GM21423 (cell line): Measurements from ENCODE around the gene ARHGEF10L.
"Not testable (repeated sequence)": the region's sequence is repeated elsewhere in the genome, so short reads cannot be mapped to it uniquely, and the experiment has no call there.

Experiments
- ATAC-seq: cut with Tn5 transposase; IDR thresholded peaks from one replicate; pipeline ENCODE4 v1.9.1; 2021; ENCODE audit warnings: mild to moderate bottlenecking, moderate library complexity; ENCODE audit not compliant: unreplicated experiment

Gene ARHGEF10L

DNA sequence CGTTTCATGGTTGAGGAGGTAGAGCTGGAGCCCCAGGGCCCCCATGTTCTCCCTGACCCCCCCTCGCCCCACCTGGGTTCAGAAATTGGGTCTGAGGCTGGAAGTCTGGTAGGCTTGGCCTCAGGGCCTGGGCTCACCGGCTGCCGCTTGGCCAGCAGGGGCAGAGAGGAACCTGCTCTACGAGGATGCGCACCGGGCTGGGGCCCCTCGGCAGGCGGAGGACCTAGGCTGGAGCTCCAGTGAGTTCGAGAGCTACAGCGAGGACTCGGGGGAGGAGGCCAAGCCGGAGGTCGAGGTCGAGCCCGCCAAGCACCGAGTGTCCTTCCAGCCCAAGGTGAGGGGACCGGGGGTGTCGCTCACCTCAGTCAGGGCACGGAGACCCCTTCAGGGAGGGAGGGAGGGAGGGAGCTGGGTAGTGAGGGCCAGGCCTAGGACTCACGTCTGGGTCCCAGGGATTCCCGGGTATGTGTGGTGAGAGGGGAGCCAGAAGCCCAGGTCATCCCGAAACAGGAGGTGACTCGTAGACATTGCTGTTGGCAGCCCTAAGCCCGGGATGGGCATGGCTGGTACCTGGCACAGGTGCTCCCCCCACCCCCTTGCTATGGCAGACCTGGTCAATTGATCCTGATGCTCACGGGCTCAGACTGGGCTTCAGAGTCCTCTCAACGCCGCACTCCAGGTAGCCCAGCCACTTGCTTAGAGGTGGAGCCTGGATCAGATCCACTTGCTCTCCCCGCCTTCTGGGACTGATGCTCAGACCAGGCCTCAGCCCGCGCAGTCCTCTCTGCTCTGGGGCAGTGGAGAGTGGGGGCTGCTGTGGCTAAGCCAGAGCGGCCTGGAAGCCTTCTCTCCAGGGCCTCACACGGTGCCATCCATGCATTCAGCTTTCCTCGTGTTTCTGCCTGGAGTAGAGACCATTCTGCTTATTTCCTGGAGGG lies 68.4 kb downstream of the ARHGEF10L start:
- no peak for ATAC-seq

DNA sequence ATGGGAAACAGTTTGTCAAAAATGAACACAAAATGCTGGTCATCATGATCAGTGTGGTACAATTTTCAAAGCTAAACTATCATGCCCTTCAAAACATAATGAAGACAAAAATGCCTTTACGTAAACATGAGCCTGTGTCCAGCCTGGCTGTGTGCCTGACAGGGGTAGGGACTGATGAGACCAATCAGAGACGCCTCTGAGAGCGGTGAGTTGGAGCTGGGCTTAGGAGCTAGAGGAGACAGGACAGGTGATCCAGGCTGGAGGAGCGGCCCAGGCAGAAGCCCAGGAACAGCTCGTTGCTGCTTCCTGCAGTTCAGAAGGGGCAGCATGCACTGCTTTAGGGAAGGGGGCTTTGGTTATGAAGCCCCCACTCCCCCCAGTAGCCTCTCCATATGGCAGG lies 70.0 kb downstream of the ARHGEF10L start:
- no peak for ATAC-seq

DNA sequence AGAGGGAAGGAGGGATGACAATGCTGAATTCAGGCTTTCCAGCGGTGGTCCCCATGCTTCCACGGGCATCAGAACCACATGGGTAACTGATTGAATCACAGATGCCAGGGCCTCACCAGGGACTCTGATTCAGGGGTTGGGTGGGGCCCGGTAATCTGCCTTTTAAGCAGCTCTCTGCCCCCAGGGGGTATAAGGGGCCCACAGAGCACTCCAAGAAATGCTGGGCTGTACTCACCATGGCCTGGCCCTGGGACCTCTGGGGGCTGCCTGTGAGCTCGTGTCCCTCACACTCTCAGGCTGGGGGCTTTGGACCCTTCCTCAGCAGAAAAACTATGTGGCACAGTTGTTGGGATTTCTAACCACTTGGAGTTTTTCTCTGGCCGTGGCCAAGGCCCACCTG lies 70.6 kb downstream of the ARHGEF10L start:
- ATAC-seq = no peak

DNA sequence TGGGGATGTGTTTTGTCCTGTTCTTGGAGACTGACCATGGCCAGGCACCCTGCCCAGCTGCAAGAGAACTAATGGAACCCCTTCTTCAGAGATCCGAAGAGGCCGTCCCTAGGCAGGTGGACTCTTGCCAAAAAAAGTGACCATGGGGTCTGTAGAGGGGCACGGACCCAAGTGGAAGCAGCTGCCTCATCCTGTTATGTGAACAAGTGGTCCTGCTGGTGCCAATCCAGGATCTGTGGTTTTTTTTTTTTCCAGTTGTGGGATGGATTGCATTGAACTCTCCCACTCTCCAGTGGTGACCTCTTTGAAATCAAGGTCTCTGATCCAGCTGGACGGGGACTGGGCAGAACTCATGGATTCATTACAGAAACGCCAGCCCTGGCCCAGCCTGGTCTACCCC lies 71.2 kb downstream of the ARHGEF10L start:
- ATAC-seq = no peak

DNA sequence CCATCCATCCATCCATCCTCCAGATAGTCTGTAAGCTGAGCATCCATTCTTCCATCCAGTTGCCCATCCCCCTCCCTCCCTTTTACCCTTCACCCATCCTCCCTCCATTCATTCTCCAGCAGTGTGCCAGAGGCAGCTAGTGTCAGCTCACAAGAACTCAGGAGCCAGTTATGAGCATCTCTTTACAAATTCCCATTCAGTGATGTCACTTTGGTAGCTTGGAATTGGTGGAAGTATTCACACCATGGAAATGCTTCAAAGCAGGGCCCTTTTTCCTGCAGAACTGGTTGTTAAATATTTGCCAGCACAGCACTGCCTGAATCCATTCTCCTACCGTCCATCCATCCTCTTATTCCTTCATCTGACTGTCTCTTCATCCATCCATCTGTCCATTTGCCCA lies 72.5 kb downstream of the ARHGEF10L start:
- ATAC-seq = no peak

DNA sequence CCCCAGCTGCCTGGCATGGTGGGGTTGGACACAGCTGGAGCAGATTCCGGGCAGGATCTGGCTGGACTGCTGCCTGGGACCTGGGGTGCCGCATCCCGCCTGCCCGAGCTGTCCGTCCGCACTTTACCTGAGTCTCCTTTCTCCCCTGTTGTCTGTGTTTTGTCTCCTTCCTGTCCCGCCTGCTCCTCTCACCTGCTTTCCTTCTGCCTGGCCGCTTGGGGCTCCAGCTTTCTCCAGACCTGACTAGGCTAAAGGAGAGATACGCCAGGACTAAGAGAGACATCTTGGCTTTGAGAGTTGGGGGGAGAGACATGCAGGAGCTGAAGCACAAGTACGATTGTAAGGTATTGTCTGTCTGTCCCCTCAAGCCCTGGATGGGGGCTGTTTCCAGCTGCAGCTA lies 73.3 kb downstream of the ARHGEF10L start:
- no peak for ATAC-seq

DNA sequence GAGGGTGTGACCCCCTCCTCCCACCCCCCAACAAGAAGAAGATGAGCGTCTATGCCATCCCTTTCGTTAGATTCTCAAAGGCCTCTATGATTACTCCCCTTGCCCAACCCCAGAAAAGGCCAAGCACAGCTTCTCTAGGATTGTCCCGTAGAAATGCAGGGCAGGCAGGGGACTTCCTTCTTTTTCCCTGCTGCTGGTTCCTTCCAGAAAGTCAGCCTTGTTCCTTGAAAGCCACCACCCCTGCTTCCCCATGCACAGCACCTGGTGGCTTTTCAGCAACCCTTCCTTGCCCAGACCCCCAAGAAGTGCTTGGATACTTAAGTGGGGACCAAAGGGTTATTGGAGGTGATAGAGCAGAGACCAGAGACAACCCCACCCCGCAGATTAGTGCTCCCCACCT lies 75.1 kb downstream of the ARHGEF10L start:
- ATAC-seq = no peak

DNA sequence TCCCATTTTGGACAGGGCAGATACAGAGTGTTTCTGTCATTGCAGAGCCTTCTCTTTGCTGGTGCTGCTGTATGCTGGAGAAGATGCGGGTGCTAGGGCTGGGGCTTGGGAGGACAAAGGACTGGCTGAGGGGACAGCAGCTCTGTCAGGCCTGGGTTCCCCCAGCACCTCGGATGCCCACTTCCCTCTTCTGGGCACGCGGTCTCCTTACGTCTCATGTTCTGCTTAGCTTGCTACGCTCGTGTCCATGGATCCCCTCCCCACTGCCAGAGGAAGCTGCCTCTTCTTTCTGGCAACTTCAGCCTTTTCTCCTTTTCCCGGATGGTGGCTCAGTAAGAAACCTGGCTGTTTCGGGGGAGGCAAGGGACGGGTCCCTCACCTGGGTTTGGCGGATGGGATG lies 75.7 kb downstream of the ARHGEF10L start:
- no peak for ATAC-seq

DNA sequence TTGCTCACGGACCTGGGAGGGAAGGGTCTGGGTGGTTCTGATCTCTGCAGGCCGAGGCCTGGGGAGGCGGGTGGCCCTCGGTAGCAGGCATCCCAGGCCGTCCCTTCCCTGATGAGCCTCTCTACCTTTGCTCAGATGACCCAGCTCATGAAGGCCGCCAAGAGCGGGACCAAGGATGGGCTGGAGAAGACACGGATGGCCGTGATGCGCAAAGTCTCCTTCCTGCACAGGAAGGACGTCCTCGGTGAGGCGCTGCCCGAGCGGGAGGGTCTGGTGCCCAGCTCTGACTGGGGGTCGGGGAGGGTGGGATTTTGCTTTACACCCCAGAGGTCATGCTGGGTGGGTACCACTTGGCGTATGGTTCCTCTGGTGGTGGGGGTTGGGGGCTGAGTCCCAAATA lies 76.5 kb downstream of the ARHGEF10L start:
- ATAC-seq = no peak

DNA sequence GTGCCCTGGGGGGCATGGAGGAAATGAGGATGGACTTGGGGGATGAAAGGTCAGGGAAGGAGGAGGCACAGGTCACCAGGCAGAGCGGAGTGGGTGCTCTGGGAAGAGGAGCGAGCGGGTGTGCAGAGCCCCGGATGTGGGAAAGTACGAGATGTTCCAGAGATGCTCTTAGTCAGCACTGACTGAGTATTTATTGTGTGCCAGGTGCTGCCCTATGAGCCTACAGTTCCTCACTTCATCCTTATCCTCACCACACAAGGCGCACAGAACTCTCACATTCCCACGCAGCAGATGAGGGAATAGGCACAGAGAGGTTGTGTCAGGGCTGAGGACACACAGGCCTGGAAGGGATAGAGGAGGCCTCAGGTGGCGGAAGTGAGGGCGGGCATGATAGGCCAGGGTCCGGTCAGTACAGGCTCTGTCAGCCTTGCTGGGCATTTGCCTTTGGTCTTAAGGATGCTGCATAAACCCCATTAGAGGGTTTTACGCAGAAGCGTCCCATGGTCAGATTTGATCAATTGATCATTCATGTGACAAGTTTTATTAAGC lies 77.3 kb downstream of the ARHGEF10L start:
- ATAC-seq = no peak

DNA sequence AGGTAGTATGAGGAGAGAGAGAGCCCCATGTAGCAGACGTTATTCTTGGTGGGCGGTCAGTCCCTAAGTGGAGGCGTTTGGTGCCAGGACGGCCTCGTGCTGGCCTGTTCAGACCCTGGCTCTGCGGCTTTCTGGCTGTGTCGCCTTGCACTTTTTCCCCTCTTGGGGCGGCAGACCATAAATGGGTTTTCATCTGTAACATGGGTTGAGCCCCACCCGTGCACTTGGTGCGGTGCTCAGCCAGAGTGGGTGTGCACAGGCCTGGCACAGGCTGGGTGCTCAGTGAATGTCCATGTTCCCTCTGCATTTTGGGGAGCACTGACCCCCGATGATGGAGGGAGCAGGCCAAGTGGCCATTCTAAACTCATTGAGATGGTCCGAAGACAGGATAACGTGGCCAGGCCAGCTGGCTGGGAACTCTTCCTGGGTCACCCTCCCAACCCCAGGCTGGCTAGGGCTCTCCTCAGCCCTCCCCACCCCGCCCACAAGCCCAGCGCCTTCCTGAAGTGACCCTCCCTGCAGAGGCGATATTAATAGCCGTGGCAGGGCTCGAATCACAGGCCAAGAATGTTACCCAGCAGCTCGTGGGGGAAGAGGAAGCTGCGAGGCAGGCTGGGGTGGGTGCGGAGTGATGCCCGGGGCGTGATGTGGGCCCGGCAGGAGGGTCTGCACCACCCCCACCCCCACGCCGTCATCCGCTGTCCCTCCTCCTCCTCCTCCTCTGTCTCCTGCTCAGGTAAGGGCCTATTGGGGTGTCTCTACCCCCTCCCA lies 78.5 kb downstream of the ARHGEF10L start:
- ATAC-seq = no peak

DNA sequence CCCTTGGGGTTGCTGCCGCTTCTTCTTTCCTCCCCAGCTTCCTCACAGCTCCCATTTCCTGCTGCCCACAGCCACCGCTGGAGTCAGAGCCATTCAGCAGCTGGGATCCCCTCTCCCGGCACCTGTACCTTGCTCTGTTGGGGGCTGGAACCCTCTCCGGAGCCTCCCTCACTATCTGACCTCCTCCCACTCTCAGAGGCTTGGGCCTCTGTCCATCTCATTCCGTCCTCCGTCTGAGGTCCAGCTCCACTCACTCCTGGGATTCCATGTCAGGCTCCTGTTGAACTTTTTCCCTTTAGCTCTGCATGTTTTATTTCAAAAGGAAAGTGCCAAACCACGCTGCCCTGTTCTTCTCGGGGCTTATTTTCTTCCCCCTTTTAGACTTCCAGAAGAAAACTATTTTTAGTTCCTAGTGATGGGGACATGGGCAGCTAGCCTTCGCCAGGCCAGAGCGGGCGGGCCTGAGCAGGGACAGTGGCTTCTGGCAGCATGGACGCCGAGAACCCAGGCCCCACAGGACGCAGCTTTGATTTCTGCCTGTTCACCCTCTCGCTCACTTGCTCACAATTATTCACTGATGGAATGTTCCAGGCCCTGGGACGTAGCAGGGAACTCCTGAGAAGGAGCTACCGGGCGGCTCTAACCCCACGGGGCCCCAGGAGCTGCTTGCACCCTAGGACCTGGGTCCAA lies 79.2 kb downstream of the ARHGEF10L start:
- no peak for ATAC-seq

DNA sequence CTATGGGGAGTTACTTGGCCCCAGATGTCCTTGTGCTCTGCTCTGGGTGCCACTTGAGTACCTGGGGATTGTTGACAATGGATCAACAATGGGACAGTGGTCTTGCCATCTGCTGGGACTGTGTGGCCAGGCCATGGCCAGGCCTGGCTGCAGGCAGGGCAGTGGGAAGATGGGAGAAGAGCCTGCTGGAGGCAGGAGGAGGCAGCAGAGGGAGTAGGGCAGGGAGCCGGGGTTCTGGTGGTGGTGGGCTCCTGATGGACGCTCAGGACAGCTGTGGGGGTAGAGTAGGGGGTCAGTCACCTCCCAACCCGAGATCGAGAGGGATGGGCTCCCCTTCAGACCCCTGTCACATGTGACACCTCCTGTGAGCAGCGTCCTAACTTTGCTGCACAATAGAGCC lies 81.0 kb downstream of the ARHGEF10L start:
- no peak for ATAC-seq

DNA sequence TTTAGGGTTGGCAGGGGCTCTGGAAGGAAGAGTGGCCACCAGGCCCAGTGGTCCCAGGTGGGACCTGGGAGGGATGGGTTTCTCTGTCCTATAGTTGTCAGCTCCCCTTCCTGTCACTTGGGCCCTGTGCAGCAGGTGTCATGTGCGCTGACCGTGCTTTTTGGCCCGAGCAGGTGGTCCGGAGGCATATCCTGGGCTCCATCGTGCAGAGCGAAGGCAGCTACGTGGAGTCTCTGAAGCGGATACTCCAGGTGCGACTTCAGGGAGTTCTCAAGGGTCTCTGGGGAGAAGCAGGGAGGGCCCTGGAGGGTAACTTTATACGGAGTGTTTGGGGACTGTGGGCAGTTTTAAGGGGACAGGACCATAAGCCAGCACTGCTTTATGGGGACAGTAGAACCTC lies 82.2 kb downstream of the ARHGEF10L start:
- ATAC-seq = no peak

DNA sequence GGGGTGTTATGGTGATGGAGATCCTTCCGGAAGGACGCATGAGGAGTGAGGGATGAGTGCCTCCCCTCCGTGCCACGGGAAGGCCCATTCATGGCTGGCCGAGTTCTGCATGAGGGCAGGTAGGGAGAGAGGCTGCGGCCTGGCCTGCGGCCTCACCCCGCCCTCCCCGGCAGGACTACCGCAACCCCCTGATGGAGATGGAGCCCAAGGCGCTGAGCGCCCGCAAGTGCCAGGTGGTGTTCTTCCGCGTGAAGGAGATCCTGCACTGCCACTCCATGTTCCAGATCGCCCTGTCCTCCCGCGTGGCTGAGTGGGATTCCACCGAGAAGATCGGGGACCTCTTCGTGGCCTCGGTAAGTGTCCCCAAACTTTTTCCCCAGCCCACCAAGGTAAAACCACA lies 83.3 kb downstream of the ARHGEF10L start:
- ATAC-seq = no peak

DNA sequence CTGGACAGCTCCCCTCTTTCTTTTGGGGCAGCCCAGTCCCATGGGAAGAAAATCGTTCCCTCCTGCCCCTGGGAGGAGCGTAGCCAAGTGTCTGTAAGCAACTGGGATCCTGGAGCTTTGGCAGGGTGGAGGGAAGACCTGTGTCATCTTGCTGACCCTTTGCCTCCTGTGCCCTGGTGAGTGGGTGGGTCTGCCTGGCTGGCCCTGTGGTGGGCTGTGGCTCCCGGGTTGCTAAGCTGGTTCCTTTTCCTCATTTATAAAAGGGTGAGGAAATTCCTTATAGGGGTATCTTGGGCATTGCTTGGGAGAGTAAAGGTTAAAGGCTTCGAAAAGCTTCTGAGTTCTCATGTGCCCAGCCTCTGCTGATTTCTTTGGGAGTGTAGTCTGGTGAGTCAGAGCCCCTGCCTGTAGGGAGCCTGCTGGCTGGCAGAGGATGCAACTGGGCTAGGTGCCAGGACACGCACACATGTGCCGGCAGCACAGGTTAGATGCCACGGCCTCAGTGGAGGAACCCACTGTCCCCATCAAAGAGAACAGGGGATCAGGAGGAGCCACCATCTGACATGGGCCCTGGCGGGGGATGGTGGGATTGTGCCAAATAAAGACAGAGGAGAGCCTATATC lies 85.2 kb downstream of the ARHGEF10L start:
- ATAC-seq = no peak

DNA sequence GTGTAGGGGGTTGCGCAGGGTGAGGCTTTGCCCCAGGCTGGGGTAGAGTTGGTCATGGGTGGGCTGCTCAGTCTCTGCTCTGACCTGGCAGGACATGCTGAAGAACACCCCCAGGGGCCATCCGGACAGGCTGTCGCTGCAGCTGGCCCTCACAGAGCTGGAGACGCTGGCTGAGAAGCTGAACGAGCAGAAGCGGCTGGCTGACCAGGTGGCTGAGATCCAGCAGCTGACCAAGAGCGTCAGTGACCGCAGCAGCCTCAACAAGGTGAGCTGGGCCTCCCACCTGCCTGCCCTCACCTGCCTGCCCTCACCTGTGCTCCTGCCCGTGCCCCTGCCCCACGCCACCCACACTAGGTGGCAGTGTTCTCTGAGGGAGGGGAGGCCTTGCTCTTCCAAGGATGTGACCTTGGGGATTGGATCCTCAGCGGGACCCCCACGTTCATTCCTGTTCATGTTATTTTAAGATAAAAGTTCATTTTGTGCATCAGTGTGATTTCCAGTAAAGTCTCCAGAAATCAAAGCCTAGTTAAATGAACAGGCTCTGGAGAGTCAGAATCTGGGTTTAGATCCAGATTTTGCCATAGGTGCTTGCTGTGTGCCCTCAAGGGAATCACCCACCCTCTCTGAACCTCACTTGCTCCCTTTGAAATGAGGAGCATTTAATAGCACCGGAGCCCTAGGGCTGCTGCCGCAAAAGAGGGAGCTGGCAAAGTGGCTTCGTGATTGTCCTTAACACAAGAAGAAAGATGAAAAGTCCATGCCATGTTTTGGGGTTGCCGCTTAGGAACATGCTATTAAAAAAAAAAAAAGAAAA lies 87.9 kb downstream of the ARHGEF10L start:
- ATAC-seq = no peak

DNA sequence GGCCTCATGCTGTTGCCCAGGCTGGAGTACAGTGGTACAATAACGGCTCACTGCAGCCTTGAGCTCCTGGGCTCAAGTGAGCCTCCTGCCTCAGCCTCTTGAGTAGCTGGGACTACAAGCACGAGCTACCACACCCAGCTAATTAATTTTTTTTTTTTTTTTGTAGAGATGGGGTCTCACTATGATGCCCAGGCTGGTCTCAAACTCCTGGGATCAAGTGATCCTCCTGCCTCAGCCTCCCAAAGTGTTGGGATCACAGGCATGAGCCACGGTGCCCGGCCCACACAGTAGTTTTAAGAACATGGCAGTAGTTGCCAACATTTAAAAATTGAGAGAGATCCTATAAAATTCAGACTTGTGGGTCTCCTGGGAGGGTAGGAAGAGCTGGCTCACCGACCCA lies 89.5 kb downstream of the ARHGEF10L start:
- ATAC-seq = not testable (repeated sequence)

DNA sequence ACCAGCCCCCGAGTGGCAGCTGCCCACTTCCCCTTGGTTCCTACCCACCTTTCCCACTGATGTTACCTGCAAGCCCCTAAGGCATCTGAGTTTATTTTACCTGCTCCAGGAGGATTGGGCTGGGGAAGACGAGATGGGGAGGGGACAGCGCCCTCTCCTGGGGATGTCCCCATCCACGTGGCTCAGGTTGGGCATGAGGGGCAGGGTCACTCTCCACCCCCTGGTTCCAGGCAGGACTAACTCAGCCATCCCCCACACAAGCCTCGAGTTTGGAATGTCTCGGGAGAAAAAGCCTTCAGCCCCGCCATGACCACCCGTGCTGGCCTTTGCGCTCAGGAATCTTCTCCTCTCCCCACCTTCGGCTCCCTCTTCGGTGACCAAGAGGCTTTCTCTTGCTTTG lies 90.0 kb downstream of the ARHGEF10L start:
- no peak for ATAC-seq
